Neutrophil (primary cell): ENCODE results near the gene CDH20.

Experiments used
- H3K27ac ChIP-seq: fragments of 200-600 bp; sonication (generic); 2 replicates; pipeline ENCODE4 v1.5.1; 2016; ENCODE audit warnings: mild to moderate bottlenecking, moderate library complexity
- H3K27me3 ChIP-seq: fragments of 200-600 bp; sonication (generic); 2 replicates; pipeline ENCODE4 v1.6.0; 2016; ENCODE audit warnings: mild to moderate bottlenecking
- H3K36me3 ChIP-seq: fragments of 200-600 bp; sonication (generic); 2 replicates; pipeline ENCODE4 v1.5.1; 2017
- H3K4me1 ChIP-seq, 2 experiments: fragments of 200-600 bp in 1 of 2; sonication (generic) in 1 of 2; 1 replicate in 1 of 2; 2 replicates in 1 of 2; pipeline versions ENCODE4 v1.5.1 to v1.6.1; 2013 to 2016; ENCODE audit warnings: low read depth in 1 of 2, low read length in 1 of 2, mild to moderate bottlenecking in 1 of 2, moderate library complexity in 1 of 2; ENCODE audit not compliant: control insufficient read depth in 1 of 2, insufficient read depth in 1 of 2
- H3K4me3 ChIP-seq, 2 experiments: fragments of 200-600 bp in 1 of 2; sonication (generic) in 1 of 2; 1 replicate in 1 of 2; 2 replicates in 1 of 2; pipeline ENCODE4 v1.5.1; 2013 to 2016; ENCODE audit warnings: low read depth in 1 of 2, low read length in 1 of 2, mild to moderate bottlenecking in 1 of 2, moderate library complexity in 1 of 2
- H3K9me3 ChIP-seq: fragments of 200-600 bp; sonication (generic); 2 replicates; pipeline ENCODE4 v1.5.1; 2016
- TF ChIP-seq, protein P1 (sequence below): fragments of 200-600 bp; sonication (generic); IDR thresholded peaks from 2 replicates; pipeline ENCODE4 v1.5.1; 2016; ENCODE audit warnings: antibody characterized with exemption

Gene CDH20

DNA sequence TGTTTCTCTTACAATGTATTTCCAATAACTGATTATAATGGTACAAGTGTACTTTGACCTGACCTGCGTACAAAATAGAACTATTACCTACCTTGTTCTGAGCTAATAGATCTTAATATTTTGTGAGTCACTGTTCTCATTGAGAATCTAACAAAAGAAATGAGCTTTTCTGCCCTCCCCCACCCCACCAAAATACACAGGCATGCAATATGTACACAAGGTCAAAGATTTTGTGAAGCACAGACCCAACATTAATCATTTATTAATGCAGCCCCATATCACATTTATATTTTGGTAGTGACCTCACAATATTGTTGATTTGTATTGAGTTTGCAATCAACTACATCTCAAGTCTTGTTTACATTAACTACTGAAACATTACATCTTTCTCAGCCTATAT is 86.5 kb downstream of the CDH20 start:
- Histone ChIP-seq H3K36me3 (no peaks in the 10 kb centered on the region), H3K27ac (no peak overlapping the region), H3K27me3 (no peaks in the 10 kb centered on the region), H3K4me3 (no peak overlapping the region), H3K4me1 (no peaks in the 10 kb centered on the region), H3K9me3 (no peaks in the 10 kb centered on the region)
- TF ChIP-seq, protein P1, sequence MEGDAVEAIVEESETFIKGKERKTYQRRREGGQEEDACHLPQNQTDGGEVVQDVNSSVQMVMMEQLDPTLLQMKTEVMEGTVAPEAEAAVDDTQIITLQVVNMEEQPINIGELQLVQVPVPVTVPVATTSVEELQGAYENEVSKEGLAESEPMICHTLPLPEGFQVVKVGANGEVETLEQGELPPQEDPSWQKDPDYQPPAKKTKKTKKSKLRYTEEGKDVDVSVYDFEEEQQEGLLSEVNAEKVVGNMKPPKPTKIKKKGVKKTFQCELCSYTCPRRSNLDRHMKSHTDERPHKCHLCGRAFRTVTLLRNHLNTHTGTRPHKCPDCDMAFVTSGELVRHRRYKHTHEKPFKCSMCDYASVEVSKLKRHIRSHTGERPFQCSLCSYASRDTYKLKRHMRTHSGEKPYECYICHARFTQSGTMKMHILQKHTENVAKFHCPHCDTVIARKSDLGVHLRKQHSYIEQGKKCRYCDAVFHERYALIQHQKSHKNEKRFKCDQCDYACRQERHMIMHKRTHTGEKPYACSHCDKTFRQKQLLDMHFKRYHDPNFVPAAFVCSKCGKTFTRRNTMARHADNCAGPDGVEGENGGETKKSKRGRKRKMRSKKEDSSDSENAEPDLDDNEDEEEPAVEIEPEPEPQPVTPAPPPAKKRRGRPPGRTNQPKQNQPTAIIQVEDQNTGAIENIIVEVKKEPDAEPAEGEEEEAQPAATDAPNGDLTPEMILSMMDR = no peak

DNA sequence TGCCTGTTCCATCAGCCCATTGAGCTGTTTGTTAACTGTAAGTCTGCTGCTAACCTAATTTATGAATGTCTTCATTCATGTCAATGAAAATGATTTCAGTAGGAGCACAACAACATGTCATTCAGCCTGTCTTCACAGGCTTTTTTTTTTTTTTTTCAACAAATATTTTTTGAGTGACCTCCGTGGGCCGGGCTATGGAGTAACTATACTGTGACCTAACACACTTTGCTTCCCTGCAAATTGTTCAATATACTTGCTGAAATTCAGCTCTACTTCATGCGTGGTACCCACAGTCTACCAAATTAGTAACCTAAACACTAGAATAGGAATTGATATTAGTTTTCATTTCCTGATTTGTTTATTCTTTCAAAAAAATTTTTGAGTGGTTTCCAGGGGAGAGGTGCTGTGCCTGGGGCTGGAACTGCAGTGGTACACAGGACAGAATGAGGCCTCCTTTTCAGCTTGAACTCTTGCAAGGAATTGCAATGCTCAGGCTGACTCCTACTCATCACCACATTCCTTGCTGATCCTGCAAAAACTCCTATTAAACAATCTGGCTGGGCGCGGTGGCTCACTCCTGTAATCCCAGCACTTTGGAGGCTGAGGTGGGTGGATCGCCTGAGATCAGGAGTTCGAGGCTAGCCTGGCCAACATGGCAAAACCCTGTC is 87.1 kb downstream of the CDH20 start:
- Histone ChIP-seq H3K4me1 (no peaks in the 10 kb centered on the region), H3K36me3 (no peaks in the 10 kb centered on the region), H3K27ac (no peak overlapping the region), H3K27me3 (no peaks in the 10 kb centered on the region), H3K9me3 (no peaks in the 10 kb centered on the region), H3K4me3 (no peak overlapping the region)
- TF ChIP-seq, protein P1 = no peak

DNA sequence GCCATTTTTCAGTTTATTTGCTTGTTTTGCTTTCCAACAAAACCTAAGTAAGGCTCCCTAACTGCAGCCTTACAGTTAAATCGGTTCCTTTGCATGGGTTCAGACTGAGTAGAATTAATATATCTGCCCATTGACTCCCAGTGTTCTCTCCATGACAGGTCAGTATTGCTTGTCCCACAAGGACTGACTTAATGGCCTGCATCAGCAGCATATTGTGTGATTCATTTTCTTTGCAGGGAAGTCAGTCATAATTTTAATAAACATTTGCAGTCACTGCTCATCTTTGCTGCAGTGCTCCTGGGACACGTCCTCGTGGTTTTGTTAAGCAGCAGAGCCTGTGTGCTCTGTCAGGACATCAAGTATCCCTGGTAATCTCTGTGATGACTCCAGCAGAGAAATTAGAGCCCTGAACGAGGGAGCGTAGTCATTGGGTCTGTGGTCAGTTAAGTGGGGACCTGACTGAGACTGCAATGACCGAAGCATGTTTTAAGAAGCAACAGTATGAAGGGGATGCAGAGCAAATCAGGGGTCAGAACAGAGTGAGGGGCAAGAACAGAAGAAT is 93.3 kb downstream of the CDH20 start:
- no peak overlapping the region for H3K4me3 ChIP-seq
- H3K9me3 ChIP-seq = no peaks in the 10 kb centered on the region
- H3K27ac ChIP-seq = no peak overlapping the region
- H3K4me1 ChIP-seq = no peaks in the 10 kb centered on the region
- TF ChIP-seq, protein P1 = no peak
- no peaks in the 10 kb centered on the region for H3K27me3 ChIP-seq
- no peaks in the 10 kb centered on the region for H3K36me3 ChIP-seq

DNA sequence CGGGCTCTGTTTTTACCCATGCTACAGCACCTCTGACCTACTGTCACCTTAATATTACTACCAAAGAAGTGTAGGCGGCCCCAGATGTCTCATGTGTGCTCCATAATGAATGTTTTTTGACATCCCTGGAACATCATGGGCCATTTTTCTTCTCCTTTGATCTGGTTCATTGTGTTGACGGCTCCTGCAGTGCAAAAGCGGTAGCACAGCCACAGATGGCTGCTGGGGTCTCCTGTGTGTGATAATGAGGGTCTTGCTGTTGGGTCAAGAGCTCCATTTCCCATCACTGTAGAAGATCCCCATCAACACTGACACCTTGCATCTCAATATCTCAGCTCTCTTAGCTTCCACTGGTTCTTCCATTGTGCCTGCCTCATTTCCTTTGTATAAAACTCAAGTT is 95.0 kb downstream of the CDH20 start:
- Histone ChIP-seq H3K4me3 (no peak overlapping the region), H3K9me3 (no peaks in the 10 kb centered on the region), H3K4me1 (no peaks in the 10 kb centered on the region), H3K27ac (no peak overlapping the region), H3K27me3 (no peaks in the 10 kb centered on the region), H3K36me3 (no peaks in the 10 kb centered on the region)
- TF ChIP-seq, protein P1 = no peak

DNA sequence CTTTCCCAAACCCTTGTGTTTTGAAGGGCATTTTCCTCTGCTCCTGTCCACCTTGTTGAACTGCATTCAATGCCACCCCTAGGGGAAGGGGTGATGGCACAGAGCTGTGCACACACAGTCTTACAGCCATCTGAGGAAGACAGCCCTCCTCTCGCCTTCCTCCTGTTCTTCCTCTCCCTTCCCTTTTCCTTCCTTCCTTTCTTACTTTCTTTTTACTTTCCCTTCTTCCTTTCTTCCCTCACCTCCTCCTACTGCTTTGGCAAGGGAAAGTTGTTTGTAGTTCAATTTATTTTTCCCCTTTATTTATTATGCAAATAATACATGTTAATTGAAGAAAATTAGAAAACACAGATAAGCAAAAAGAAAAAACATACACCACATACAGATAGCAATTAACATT is 99.4 kb downstream of the CDH20 start:
- Histone ChIP-seq H3K36me3 (no peaks in the 10 kb centered on the region), H3K9me3 (no peaks in the 10 kb centered on the region), H3K4me1 (no peaks in the 10 kb centered on the region), H3K4me3 (no peak overlapping the region), H3K27me3 (no peaks in the 10 kb centered on the region), H3K27ac (no peak overlapping the region)
- TF ChIP-seq, protein P1 = no peak
